Activated B cell treated with CpG ODN at 0.5 μM for 24 hours (primary cell): ENCODE measurements around the gene DOP1A. TPM values are rescaled to one million over a fixed set of nuclear protein-coding genes. Genes with fewer than 3 reads are reported as not detected.
"Not testable (repeated sequence)": the region's sequence is repeated elsewhere in the genome, so short reads cannot be mapped to it uniquely, and the experiment has no call there.

Source experiments
- ATAC-seq: fragments of 200-7000 bp; cut with Tn5 transposase; one replicate; pipeline ENCODE4 v1.10.0; 2021; ENCODE audit warnings: low read depth, mild to moderate bottlenecking, moderate library complexity
- CTCF ChIA-PET: fragments of 350-600 bp; sonication (Branson Sonifier 250); formaldehyde crosslinking; loops from one replicate; lab custom pipeline; 2021; ENCODE audit warnings: antibody characterized with exemption; lab: Charles Lee
- POLR2A ChIA-PET: fragments of 350-600 bp; sonication (Branson Sonifier 250); formaldehyde crosslinking; loops from one replicate; lab custom pipeline; 2021; ENCODE audit warnings: antibody characterized with exemption; lab: Charles Lee
- DNase-seq: peaks from one replicate; pipeline ENCODE4 v3.0.0; 2022
- H3K27ac Mint-ChIP-seq: one replicate; pipeline ENCODE4 v1.8.0; 2020; ENCODE audit warnings: mixed read lengths
- H3K27me3 Mint-ChIP-seq: one replicate; pipeline ENCODE4 v1.8.0; 2021; ENCODE audit warnings: mixed read lengths
- H3K36me3 Mint-ChIP-seq: one replicate; pipeline ENCODE4 v1.8.0; 2021; ENCODE audit warnings: low read depth, mixed read lengths
- H3K4me1 Mint-ChIP-seq: one replicate; pipeline ENCODE4 v1.8.0; 2021; ENCODE audit warnings: mixed read lengths
- H3K4me3 Mint-ChIP-seq: one replicate; pipeline ENCODE4 v1.8.0; 2020; ENCODE audit warnings: mild to moderate bottlenecking, mixed read lengths
- H3K9me3 Mint-ChIP-seq: one replicate; pipeline ENCODE4 v1.8.0; 2020; ENCODE audit warnings: mixed read lengths
- CTCF ChIP-seq: fragments of 200-600 bp; IDR thresholded peaks from one replicate; pipeline ENCODE4 v1.8.0; 2022; ENCODE audit warnings: antibody characterized with exemption, mild to moderate bottlenecking
- intact Hi-C: fragments of 100-400 bp; cut with micrococcal nuclease; formaldehyde crosslinking; loops from one replicate; pipeline ENCODE4 v1.15.1; 2024
- total RNA-seq: library from RNA; stranded (reverse); gene quantifications from 2 replicates; pipeline ENCODE4 v1.2.3, GENCODE V29; 2022

DOP1A gene
- total RNA-seq, 1 donor from 2014 or later, result 30.8 TPM

- no peaks in the 10 kb centered on the region for H3K9me3 Mint-ChIP-seq
- no peak overlapping the region for H3K4me3 Mint-ChIP-seq
- TF ChIP-seq CTCF, result no peak
- no peaks in the 10 kb centered on the region for H3K4me1 Mint-ChIP-seq
- POLR2A ChIA-PET, result no interaction called here
- H3K27me3 Mint-ChIP-seq, result no peaks in the 10 kb centered on the region
- ATAC-seq (no peak), DNase-seq (no peak)
- intact Hi-C loops, result no loop called here
- CTCF ChIA-PET, result interaction anchor here (1.4 kb wide), 1 partner anchor 116 kb away, joined by 4 read pairs; the partner anchor contains the start of gene DOP1A
- H3K27ac Mint-ChIP-seq, result no peak overlapping the region
- H3K36me3 Mint-ChIP-seq, result peaks cover 69% of the 10 kb centered on the region
Observed at GRCh38 chr6:83183082-83183828, 115.8 kb downstream of the DOP1A start.

- ATAC-seq, result no peak
- H3K4me3 Mint-ChIP-seq, result no peak overlapping the region
- peaks cover 68% of the 10 kb centered on the region for H3K36me3 Mint-ChIP-seq
- H3K27me3 Mint-ChIP-seq, result no peaks in the 10 kb centered on the region
- TF ChIP-seq CTCF, result no peak
- no peaks in the 10 kb centered on the region for H3K9me3 Mint-ChIP-seq
- H3K4me1 Mint-ChIP-seq, result peaks cover 2% of the 10 kb centered on the region
- no peak for DNase-seq
- no peak overlapping the region for H3K27ac Mint-ChIP-seq
- ChIA-PET POLR2A (no interaction called here), CTCF (interaction anchor here (1.2 kb wide), 1 partner anchor 131 kb away, joined by 3 read pairs; no protein-coding TSS in a partner anchor)
- intact Hi-C loops, result no loop called here
Observed at GRCh38 chr6:83185096-83185495, 117.6 kb downstream of the DOP1A start.

- Mint-ChIP-seq H3K36me3 (peaks cover 45% of the 10 kb centered on the region), H3K4me1 (peaks cover 18% of the 10 kb centered on the region), H3K27me3 (no peaks in the 10 kb centered on the region), H3K27ac (no peak overlapping the region), H3K9me3 (no peaks in the 10 kb centered on the region), H3K4me3 (no peak overlapping the region)
- ChIA-PET POLR2A (interaction anchor here (1.1 kb wide), 1 partner anchor 123 kb away, joined by 3 read pairs; the partner anchor contains the start of gene UBE3D), CTCF (interaction anchor here (1.4 to 3.5 kb wide), 2 partner anchors 121 to 123 kb away, joined by 5 to 9 read pairs; partner anchors contain the start of genes DOP1A and UBE3D)
- ATAC-seq (no peak), DNase-seq (no peak)
- intact Hi-C loops, result no loop called here
- no peak for TF ChIP-seq CTCF
Observed at GRCh38 chr6:83188501-83188900, 121.0 kb downstream of the DOP1A start.

GRCh38 chr6:83190626-83191025 lies 123.2 kb downstream of the DOP1A start:
- no peak overlapping the region for H3K27ac Mint-ChIP-seq
- TF ChIP-seq CTCF, result no peak
- POLR2A ChIA-PET, result no interaction called here
- intact Hi-C loops, result loop anchor here (5.0 to 10.0 kb wide), 2 partner anchors 664 to 1438 kb away; partner anchors contain the start of genes CYB5R4, RIPPLY2 and TENT5A
- H3K4me3 Mint-ChIP-seq, result no peak overlapping the region
- CTCF ChIA-PET, result interaction anchor here (3.5 kb wide), 1 partner anchor 125 kb away, joined by 9 read pairs; the partner anchor contains the start of gene UBE3D
- H3K36me3 Mint-ChIP-seq, result peaks cover 26% of the 10 kb centered on the region
- no peaks in the 10 kb centered on the region for H3K9me3 Mint-ChIP-seq
- peaks cover 25% of the 10 kb centered on the region for H3K4me1 Mint-ChIP-seq
- no peak for ATAC-seq
- H3K27me3 Mint-ChIP-seq, result no peaks in the 10 kb centered on the region
- DNase-seq, result no peak

- DNase-seq, CTCF ChIA-PET, H3K9me3 Mint-ChIP-seq, H3K27ac Mint-ChIP-seq, H3K27me3 Mint-ChIP-seq, ATAC-seq: not testable (repeated sequence)
- Mint-ChIP-seq H3K4me1 (peaks cover 31% of the 10 kb centered on the region), H3K36me3 (peaks cover 18% of the 10 kb centered on the region), H3K4me3 (peak overlapping the region; percentile 96)
- POLR2A ChIA-PET, result interaction anchor here (0.7 kb wide), 1 partner anchor 126 kb away, joined by 10 read pairs; no protein-coding TSS in a partner anchor
- intact Hi-C loops, result loop anchor here (2.0 to 10.0 kb wide), 3 partner anchors 663 to 1440 kb away; partner anchors contain the start of genes CEP162, CYB5R4, RIPPLY2 and TENT5A
Observed at GRCh38 chr6:83191974-83192373, 124.5 kb downstream of the DOP1A start.
